K562 (cell line): ENCODE data around the gene NRCAM. TPM values are rescaled to one million over a fixed set of nuclear protein-coding genes. Genes with fewer than 3 reads are reported as not detected.

ENCODE experiments used
- ARID3A ChIP-seq: IDR thresholded peaks from 2 replicates; pipeline ENCODE4 v1.6.1; 2012; ENCODE audit warnings: low read depth, low read length, improper control_type of control experiment, borderline replicate concordance
- BMI1 ChIP-seq: fragments of 150-350 bp; IDR thresholded peaks from 2 replicates; pipeline ENCODE4 v1.6.1; 2014; ENCODE audit warnings: low read length
- IFI16 ChIP-seq: fragments of 250-450 bp; sonication (Bioruptor Pico); IDR thresholded peaks from 2 replicates; pipeline ENCODE4 v2.1.2; 2022; ENCODE audit warnings: mild to moderate bottlenecking, inconsistent platforms
- ILK ChIP-seq: fragments of 450-650 bp; IDR thresholded peaks from 2 replicates; pipeline ENCODE4 v1.6.1; 2016; ENCODE audit warnings: missing genetic modification characterization, low read depth, mild to moderate bottlenecking, missing compliant biosample characterization, moderate library complexity, borderline replicate concordance
- MBD1 ChIP-seq: fragments of 250-450 bp; sonication (Bioruptor Pico); IDR thresholded peaks from 2 replicates; pipeline ENCODE4 v1.8.0; 2022; ENCODE audit warnings: inconsistent platforms
- RERE ChIP-seq: sonication (generic); formaldehyde crosslinking; IDR thresholded peaks from 2 replicates; pipeline ENCODE4 v1.8.0; 2023; ENCODE audit warnings: missing genetic modification reagents, mild to moderate bottlenecking, borderline replicate concordance
- SUPT5H ChIP-seq: fragments of 450-650 bp; IDR thresholded peaks from 2 replicates; pipeline ENCODE4 v1.6.1; 2016
- ZBTB1 ChIP-seq: sonication (generic); formaldehyde crosslinking; IDR thresholded peaks from 2 replicates; pipeline ENCODE4 v1.8.1; 2023; ENCODE audit warnings: missing genetic modification reagents, low read depth, mild to moderate bottlenecking, borderline replicate concordance
- ZBTB33 ChIP-seq: sonication (generic); formaldehyde crosslinking; IDR thresholded peaks from 2 replicates; pipeline ENCODE4 v1.8.1; 2023; ENCODE audit warnings: mild to moderate bottlenecking, missing genetic modification reagents
- ZNF696 ChIP-seq: fragments of 250-450 bp; sonication (Bioruptor Pico); conservative IDR thresholded peaks from 2 replicates; pipeline ENCODE4 v1.4.0; 2020; ENCODE audit warnings: mild to moderate bottlenecking, moderate library complexity
- polyA plus RNA-seq, 8 experiments: library from polyadenylated mRNA; depleted of rRNA in 4 of 8; stranded (reverse) in 5 of 8; unstranded in 3 of 8; fragments of >200 nt; fragmentation: Nextera tagmentation in 2 of 8; fragmentation: Illumina TruSeq in 1 of 8; extraction: Ambion mirVana in 2 of 8; extraction: Trizol in 1 of 8; gene quantifications; 2 replicates each; pipeline versions ENCODE4 v1.2.1 to v1.2.3, GENCODE V29; 2011 to 2014; ENCODE audit warnings: inconsistent platforms in 1 of 8, missing spikeins in 1 of 8
- total RNA-seq, 7 experiments: library from RNA; depleted of rRNA in 6 of 7; stranded (reverse); fragments of >200 nt in 6 of 7; fragmentation: Illumina TruSeq in 2 of 7; extraction: Trizol in 2 of 7; gene quantifications; 2 replicates each; pipeline versions ENCODE4 v1.2.1 to v1.2.3, GENCODE V29; 2011 to 2021; ENCODE audit warnings: low replicate concordance in 1 of 7

NRCAM gene
- total and polyA plus RNA-seq, 9 of the 15 experiments (the other 6 are each of a cell fraction or from before 2014, with no cell fraction given): 0.03 to 0.54 (median 0.12) TPM; not detected in 1

GRCh38 chr7:108246227-108246837 lies 209.9 kb downstream of the NRCAM start (continued):
- TF ChIP-seq RERE (CRISPR knock-in tag) (no peak), MBD1 (CRISPR knock-in tag) (no peak), SUPT5H (no peak), IFI16 (CRISPR knock-in tag) (no peak), ZNF696 (CRISPR knock-in tag) (no peak), BMI1 (no peak), ARID3A (peak; percentile 38; the same call in 1 of the 2 replicates), ZBTB1 (CRISPR knock-in tag) (no peak), ZBTB33 (no peak), ILK (tag) (no peak)
